ENCODE measurements around the gene SPTLC1.
"Not testable (repeated sequence)": the region's sequence is repeated elsewhere in the genome, so short reads cannot be mapped to it uniquely, and the experiment has no call there.

The SPTLC1 gene

DNA sequence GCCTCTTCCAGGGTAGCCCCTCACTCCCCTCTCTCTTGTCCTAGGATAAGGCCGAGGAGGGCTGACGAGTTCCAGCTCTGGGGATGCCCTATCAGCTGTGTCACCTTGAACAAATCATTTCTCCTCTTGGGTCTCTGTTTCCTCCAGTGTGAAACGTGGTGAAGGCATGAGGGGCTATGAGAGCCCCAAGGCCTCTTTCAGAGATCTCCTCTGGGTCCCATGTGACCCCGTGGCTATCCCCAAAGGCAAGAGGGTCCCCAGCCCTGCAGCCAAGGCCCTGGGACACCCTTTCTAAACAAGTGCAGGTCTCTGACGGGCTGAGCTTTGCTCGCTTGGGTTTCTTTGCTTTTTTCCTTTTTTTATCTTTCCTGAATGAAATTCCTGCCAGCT, 25.5 kb upstream of the SPTLC1 start:
- DNase-seq (ENCODE audit: low read depth) = no peak

DNA sequence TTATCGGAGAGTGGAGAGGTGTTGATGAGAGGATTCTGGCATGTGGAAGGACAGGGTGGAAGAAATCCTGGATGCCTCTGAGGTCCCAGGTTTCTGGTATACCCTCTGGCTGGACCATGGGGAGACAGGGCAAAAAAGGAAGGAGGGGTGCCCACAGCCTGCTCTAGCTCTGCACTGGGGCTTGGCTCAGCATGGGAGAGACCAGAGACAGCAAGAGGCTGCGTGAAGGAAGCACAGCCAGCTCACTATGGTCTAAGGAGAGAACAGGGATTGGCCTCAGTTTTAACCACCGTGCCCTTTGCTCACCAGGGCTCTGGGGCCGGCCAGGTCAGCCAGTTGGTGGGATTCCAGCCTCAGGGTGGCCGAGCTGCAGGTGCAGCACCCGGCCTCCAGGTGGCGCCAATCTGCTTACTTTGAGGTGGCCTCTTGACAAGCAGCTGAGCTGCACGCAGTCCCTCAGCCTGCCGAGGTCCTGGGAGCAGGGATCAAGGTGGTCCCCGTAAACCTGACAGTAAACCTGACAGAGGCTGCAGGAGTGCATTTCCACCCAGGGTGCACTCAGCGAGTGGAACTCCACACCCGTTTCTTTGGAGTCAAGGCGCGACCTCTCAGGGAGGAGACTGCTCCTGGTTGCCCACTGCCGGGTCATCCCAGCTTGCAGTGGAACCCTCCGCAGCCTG, 25.0 kb upstream of the SPTLC1 start:
- peak; percentile 58 for DNase-seq (ENCODE audit: low read depth)

DNA sequence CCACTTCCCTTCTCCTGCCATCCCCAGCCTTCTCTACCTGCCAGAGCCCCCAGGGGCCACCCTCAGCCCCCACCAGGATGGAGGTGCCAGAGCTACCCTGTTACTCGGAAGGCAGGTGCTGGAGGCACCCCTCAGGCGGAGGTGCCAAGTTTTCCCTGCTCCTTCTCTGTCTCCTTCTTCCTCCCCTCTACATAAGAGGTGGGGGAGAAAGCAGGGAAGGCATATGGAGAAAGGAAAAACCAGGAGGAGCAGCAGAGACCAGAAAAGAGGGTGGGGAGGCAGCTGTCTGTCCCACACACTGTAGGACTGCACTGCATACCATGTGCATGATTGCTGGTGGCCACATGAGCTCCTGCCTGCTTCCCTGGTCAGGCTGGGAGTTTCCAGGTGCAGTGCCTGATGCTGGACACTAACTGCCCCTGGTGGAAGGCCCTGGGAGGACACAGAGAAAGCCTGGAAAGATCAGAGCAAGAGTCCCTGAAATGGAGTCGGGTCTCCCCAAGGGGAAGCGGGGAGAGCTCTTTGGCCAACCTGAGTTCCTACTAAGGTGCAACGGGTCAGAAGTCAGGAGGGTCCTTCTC, 23.8 kb upstream of the SPTLC1 start:
- DNase-seq (ENCODE audit: low read depth) = not testable (repeated sequence)

DNA sequence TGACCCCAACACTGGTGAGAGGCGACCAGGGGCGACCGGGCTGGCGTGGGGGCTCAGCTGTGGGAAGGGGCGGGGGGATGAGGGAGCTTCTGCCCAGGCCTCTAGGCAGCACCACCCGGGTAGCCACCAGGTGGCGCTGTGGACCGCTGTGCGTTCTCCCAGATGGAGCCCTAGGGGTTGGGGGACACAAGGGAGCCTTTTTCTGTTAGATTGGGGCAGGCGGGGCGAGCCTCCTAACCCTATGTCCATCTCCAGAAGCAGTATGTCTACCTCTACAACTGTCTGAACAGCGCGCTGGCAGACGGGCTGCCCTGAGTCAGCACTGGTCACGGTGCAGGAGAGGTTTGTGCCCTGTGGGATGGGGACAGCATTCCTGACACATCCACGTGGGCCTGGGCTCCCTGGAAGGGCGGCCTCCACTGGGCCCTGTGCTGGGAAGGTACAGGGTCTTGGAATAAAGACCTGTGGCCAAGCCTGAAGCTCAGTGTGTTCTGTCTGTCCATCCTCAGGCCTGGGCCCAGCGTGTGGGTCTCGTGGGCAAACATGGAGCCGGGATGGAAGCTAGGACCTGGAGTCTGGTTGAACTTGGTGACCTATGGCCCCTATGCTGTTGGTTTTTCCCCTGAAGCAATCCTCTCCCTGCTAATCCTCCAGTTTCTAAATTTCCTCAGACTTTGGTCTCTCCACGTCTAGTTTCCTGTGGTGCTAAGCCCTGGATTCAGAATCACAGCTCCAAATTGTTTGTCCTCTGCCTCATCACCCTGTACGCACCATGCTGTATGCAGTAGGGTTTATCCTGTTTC, 23.1 kb upstream of the SPTLC1 start:
- peak; percentile 67 for DNase-seq (ENCODE audit: low read depth)

DNA sequence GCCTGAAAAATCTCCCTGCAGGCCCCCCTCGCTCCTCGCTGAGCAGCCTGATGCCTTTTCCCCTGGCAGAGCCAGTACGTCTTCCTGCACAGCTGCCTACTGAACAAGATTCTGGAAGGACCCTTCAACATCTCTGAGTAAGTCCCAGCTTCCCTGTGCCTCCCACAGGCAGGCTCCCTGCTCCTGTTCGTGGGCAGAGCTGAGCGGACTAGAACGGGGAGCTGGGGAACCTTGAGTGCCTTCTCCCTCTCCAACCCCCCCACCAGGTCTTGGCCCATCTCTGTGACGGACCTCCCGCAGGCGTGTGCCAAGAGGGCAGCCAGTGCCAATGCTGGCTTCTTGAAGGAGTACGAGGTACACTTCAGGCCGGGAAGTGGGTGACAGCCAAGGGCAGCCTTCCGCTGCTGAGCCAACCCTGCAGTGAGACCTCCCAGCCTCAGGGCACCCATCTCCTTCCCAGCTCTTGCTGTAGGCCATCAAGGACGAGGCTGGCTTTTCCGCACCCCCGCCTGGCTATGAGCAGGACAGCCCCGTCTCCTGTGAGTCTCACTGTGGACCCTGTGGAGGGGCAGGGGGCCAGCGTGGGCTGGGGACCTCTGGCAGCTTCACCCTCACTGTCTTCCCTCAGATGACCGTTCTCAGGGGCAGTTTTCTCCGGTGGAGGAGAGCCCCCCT, 21.1 kb upstream of the SPTLC1 start:
- DNase-seq (ENCODE audit: low read depth) = no peak

DNA sequence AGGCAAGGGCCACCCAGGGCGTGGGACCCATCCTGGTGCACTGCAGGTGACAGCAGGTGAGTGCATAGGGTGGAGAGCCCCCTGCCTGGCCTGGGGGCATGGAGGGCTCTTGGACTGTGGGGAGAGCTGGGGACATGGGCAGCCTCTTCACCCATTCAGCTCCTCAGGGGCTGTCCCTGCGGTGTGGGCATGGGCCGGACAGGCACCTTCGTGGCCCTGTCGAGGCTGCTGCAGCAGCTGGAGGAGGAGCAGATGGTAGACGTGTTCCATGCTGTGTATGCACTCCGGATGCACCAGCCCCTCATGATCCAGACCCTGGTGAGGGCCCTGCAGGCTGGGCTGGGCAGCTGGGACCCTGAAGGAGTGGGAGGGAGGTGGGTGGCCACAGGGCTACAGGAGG, 20.4 kb upstream of the SPTLC1 start:
- no peak for DNase-seq (ENCODE audit: low read depth)

DNA sequence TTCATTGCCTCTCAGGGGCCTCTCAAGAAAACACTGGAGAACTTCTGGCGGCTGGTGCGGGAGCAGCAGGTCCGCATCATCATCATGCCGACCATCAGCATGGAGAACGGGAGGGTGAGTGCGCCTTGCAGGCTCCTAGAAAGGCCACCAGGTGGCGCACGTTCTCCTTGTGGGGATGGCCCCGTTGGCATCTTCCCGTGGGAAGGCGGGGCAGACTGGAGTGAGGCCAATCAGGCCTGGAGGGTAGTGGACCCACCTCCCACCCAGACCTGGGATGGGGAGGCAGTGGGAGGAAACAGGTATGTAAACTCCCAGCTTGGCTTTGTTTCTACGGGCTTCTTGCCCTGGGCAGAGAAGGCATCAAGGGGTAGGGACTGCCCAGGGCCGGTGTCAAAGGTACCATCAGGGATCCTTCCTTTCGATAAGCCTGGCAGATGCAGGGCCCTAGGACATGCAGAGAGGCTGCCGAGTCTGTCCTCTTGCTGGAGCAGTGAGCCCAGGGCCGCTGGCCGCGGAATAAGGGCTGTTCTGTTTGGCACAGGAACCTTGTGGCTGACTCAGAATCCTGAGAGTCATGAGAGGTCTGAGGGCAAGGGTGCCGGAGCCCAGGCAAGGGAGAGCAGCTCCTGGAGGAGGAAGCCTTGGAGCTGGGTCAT, 18.9 kb upstream of the SPTLC1 start:
- DNase-seq (ENCODE audit: low read depth) = peak; percentile 67

DNA sequence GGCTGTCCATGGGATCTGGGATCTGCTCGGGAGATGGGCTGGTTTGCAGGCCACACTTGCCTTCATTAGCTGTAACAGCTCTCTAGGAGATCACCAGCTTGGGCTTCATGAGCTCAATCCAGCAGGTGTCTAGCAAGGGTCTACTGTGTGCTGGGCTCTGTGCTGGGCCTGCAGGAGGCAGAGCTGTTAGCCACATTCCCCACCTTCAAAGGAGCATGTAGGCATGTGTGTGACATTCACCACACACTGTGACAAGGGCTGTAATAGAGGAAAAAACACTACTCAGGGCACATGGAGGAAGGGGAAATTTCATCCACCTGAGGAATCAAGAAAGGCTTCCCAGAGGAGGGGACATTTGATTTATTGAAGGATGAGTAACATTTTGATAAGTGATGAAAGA, 17.7 kb upstream of the SPTLC1 start:
- DNase-seq (ENCODE audit: low read depth) = not testable (repeated sequence)

DNA sequence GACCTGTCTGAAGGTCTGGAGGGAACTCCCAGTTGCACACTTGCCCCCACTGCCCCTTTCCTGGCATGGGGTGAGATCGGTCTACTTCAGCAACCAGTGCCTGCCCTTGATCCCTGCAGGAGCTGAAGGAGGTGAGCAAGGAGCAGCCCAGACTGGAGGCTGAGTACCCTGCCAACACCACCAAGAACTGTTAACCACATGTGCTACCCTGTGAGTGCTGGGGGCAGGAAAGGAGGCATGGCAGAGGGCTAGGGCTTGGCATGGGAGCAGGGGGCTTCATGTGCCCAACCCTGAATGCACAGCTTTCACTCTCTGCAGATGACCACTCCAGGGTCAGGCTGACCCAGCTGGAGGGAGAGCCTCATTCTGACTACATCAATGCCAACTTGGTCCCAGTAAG, 17.3 kb upstream of the SPTLC1 start:
- DNase-seq (ENCODE audit: low read depth) = no peak

DNA sequence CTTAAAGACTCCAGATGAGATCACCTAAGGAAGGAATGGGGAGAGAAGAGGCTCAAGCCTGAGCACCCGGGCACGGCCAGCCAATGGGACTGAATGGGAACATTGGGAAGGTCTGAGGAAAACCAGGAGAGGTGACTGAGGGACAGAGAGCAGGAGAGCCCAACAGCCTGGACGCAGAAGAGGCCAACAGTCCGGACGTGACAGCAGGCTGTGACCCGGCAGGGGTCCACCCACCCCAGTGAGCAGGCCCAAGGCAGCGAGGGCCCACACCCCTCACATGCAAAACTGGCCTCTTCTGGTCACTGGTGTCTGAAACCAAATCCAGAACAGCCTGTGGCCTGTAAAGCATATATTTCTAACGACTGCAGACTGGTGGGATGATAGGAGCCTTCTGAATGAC, 7.6 kb upstream of the SPTLC1 start:
- no peak for DNase-seq (ENCODE audit: low read depth)

DNA sequence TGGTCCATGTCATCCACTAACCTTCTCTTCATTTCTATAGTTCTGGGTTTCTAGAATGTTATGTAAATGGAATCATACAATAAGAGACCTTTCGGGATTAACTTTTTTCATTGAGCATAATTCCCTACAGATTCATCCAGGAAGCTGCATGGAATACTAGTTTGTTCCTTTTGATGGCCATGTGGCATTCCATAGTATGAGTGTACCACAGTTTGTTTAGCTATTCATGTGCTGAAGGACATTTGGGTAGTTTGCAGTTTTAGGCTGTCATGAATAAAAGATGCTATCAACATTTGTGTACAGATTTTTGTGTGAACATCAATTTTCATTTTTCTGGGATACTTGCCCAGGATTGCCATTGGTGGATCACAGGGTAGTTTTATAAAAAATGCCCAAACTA, 6.8 kb upstream of the SPTLC1 start:
- no peak for DNase-seq (ENCODE audit: low read depth)

DNA sequence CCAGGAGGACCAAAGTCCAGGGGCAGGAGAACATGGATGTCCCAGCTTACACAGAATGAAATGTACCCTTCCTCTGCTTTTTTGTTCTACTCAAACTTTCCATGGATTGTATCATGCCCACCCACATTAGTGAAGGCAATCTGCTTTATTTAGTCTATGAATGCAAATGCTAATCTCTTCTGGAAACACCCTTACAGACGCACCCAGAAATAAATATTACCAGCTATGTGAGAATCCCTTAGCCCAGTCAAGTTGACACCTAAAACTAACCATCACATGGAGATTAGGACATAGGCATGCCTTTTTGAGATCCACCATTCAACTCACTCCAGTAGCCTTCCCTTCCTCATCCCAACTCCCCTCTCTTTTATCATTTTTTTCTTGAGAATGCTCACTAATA, 6.1 kb upstream of the SPTLC1 start:
- DNase-seq (ENCODE audit: low read depth) = no peak

DNA sequence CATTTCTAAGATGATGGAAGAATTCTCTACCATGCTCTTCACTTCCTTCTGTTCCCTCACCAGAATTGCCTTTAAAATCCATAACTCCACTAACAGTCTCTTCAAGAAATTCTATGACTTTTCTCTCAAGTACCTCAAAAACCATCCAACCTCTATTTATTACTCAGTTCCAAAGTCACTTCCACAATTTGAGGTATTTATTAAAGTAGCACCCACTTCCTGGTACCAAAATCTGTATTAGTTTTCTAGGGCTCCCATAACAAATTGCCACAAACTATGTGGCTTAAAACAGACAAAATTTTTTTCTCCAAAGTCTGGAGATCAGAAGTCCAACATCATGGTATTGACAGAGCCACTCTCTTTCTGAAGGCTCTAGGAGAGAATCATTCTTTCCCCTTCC, 4.9 kb upstream of the SPTLC1 start:
- DNase-seq (ENCODE audit: low read depth) = no peak

DNA sequence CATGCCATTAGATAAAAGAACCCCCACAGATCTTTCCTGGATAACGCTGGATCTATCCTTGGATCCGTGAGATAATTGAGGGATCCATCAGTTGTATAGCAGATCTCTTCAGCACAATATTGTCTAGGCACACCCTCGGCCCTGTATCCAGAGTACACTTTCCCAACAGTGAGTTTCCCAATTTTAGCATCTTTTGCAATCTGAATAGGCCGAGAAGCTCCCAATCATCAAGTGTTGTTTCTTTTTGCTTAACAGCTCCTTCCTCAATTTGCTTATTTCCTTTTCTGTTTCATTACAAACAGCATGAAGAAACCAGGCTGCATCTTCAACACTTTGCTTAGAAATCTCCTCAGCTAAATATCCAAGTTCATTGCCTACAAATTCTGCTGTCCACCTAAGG, 4.4 kb upstream of the SPTLC1 start:
- DNase-seq (ENCODE audit: low read depth) = no peak

DNA sequence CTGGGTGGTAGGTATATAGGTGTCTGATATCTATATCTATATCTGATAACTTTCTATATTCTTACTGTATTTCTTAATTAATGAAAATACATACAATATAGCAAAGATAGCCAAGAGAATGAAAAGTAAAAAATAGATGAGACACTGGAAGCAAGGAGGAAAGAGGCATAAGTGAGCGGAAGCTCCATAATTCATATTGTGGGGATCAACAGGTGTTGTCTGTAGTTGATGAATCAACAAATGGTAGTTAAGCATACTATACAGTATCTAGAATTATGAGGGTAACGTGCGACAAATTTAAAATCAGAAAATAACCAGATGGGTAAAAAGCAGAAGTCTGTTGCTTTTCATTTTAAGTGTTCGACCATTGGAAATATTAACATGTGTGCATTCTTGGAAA, 7.1 kb downstream of the SPTLC1 start:
- no peak for DNase-seq (ENCODE audit: low read depth)

DNA sequence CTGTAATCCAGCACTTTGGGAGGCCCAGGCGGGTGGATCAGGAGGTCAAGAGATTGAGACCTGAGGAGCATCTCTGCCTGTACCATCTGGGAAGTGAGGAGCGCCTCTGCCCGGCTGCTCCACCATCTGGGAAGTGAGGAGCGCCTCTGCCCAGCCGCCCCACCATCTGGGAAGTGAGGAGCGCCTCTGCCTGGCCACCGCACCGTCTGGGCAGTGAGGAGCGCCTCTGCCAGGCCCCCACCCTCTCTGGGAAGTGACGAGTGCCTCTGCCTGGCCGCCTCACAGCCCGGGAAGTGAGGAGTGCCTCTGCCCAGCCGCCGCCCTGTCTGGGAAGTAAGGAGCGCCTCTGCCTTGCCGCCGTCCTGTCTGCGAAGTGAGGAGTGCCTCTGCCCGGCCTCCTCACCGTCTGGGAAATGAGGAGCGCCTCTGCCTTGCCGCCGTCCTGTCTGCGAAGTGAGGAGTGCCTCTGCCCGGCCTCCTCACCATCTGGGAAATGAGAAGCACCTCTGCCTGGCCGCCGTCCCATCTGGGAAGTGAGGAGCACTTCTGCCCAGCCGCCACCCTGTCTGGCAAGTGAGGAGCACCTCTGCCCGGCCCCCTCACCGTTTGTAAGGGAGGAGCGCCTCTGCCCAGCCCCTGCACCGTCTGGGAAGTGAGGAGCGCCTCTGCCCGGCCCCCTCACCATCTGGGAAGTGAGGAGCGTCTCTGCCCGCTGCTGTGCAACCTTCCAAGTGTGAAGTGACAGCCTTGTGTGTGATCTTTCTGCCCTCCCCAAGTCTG, 9.6 kb downstream of the SPTLC1 start:
- not testable (repeated sequence) for DNase-seq (ENCODE audit: low read depth)

DNA sequence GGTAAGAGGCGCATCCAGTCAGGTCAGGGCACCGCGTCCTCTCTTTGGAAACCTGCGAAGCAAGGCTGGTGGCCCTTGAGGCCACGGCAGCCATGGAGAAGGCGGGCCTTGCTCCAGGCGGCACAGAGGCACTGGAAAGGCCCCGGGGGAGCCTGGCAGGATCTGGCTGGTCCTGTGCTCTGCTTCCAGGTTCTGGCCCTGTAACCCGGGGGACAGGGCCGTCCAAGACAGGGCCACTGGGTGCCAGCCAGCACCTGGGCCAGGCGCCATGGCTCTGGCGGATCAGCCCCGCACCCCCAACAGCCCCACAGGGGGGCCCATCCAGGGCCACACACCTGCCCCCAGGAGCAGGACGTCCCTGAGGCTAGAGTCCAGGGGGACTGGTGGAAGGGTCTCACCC, 11.6 kb downstream of the SPTLC1 start:
- not testable (repeated sequence) for DNase-seq (ENCODE audit: low read depth)

DNA sequence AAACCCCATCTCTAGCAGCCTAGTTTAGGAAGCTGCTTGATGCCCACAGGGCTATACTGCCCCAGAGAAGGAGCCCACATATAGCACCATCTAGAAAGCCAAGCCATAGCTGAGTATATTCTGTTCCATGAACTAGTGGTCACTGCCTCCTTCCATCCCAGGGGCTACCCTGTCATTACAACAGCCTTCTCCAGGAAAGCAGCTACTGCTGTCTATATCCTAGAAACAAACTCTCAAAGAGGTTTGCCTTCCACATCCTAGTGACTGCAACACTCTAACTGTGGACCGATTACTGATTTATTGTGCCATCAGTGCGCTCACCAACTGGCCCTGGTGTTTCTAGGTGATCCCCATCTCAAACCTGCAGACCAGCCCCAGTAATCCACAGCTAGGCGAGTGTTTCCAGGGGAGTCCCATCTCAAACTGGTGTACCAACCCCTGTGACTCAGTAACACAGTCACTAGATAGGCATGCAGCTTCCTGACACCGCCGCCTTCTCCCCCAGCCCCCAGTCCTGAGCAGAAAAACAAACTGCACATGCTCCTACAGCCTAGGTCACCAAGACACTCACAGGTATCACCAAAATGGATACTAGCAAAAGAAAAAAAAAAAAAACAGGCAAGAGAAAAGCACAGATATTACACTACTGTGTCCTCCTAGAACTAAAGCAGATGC, 14.8 kb downstream of the SPTLC1 start:
- no peak for DNase-seq (ENCODE audit: low read depth)

DNA sequence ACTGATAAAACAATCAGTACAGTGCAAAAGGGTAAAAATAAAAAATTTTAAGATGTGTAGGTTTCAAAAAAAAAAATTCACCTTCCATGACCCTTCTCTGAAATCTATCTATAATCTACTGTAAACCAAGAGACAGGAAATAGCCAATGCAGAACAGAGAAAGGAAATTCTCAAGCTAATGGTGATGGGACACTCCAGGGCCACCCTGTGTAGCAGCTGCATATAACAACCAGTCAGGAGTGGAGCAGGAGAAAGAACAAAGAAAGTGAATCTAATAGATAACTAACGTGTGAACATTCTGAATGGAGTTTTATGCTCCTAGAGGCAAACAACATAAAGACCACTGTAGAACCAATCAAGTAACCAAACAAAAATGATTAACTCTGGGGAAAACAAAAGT, 16.6 kb downstream of the SPTLC1 start:
- DNase-seq (ENCODE audit: low read depth) = no peak

DNA sequence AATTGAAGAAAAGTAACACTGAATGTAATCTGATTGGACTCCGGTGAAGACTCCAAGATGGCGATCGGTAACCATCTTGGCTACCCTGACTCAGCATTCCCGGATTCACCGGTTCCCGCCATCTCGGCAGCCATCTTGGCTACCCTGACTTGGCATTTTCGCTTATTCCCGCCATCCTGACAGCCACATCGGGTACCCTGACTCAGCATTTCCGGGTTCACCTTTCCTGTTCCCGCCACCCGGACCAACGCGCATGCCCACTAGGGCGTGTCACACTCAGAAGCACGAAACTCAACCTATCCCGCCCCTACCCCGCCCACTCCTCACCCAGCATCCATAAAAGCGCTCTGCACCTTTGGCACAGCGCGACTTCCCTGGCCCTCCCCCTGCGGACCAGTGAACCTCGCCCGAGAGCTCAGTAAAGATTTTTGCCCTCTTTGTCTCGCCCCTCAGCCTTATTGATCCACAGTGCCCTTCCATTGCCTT, 17.2 kb downstream of the SPTLC1 start:
- peak; percentile 9 for DNase-seq (ENCODE audit: low read depth)

DNA sequence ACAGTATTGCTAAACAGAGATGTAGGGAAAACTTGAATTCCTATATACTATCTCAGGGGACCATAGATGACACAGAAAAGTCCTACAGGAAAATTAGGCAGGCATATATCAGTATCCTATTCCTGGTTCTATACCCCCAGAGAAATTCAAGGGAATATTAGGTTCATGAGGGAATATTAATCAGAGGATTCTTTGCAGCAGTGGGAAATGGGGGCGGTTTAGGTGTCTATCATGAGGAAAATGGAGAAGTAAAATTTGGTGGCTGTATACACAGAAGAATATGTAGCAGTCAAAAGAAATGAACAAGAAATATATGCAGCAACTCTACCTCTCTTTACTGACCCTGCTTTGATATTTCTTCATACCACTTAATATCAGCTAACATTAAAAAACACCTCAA, 20.0 kb downstream of the SPTLC1 start:
- no peak for DNase-seq (ENCODE audit: low read depth)
